Colonic mucosa (tissue), 4 donors: ENCODE measurements around the gene YEATS2. TPM values are rescaled to one million over a fixed set of nuclear protein-coding genes. Genes with fewer than 3 reads are reported as not detected.

Experiments used
- DNase-seq: peaks from one replicate; pipeline ENCODE4 v3.0.0-alpha.2; 2020
- H3K27ac ChIP-seq: fragments of 200-600 bp; one replicate; pipeline ENCODE4 v1.8.0; 2021
- H3K27me3 ChIP-seq: fragments of 200-600 bp; one replicate; pipeline ENCODE4 v1.8.0; 2021
- H3K36me3 ChIP-seq: fragments of 200-600 bp; one replicate; pipeline ENCODE4 v1.8.0; 2021
- H3K4me1 ChIP-seq: fragments of 200-600 bp; one replicate; pipeline ENCODE4 v1.8.0; 2021; ENCODE audit warnings: mild to moderate bottlenecking
- H3K4me3 ChIP-seq: fragments of 200-600 bp; one replicate; pipeline ENCODE4 v1.8.0; 2021
- H3K9ac ChIP-seq, 2 donors: one replicate each; pipeline ENCODE4 v1.7.0; 2013; ENCODE audit warnings: control low read depth in 2 of 2, low read depth in 2 of 2, low read length in 2 of 2
- H3K9me3 ChIP-seq: fragments of 200-600 bp; one replicate; pipeline ENCODE4 v1.8.0; 2021
- intact Hi-C: fragments of 100-400 bp; cut with DNase I; formaldehyde crosslinking; loops from one replicate; pipeline ENCODE4 v1.14.1; 2022
- total RNA-seq, 2 donors: library from RNA; stranded (reverse); fragmentation: NEBNext Ultra II Directional in 1 of 2; extraction: Animal tissue kit (Norgen Biotek cat#: 25700) in 1 of 2; gene quantifications; one replicate each; pipeline ENCODE4 v1.2.1, GENCODE V29; 2021
- TF ChIP-seq, protein P1 (sequence below): fragments of 200-600 bp; IDR thresholded peaks from one replicate; pipeline ENCODE4 v1.8.0; 2022; ENCODE audit warnings: antibody characterized with exemption, mild to moderate bottlenecking
- donor health status: healthy.
- donor health status: DM: no; HTN: no; CAD: no.
- donor health status: DM: no; HTN: no; CAD: no.

YEATS2 gene
- total RNA-seq, 2 donors from 2014 or later = 17.3 to 25.2 TPM

DNA sequence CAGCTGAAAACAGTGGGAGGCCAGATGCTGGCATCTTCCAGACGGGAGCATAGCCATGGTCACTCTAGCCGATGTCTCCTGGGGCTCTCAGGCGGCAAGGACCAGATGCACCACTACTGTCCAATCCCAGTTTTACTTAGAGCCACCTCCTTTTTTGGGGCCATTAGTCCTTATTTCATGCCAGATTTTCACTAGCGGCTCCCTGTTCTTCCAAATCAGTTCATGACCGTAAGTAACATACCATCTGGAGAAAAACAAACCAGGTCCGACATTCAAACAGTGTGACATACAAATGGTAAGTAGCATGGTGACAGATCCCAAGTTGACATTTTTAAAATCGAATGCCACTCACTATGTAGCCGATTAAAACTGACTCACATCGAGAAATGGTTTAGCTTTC, 131.9 kb downstream of the YEATS2 start:
- TF ChIP-seq, protein P1, sequence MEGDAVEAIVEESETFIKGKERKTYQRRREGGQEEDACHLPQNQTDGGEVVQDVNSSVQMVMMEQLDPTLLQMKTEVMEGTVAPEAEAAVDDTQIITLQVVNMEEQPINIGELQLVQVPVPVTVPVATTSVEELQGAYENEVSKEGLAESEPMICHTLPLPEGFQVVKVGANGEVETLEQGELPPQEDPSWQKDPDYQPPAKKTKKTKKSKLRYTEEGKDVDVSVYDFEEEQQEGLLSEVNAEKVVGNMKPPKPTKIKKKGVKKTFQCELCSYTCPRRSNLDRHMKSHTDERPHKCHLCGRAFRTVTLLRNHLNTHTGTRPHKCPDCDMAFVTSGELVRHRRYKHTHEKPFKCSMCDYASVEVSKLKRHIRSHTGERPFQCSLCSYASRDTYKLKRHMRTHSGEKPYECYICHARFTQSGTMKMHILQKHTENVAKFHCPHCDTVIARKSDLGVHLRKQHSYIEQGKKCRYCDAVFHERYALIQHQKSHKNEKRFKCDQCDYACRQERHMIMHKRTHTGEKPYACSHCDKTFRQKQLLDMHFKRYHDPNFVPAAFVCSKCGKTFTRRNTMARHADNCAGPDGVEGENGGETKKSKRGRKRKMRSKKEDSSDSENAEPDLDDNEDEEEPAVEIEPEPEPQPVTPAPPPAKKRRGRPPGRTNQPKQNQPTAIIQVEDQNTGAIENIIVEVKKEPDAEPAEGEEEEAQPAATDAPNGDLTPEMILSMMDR = no peak
- H3K4me3 ChIP-seq = no peak overlapping the region
- DNase-seq = no peak
- H3K9ac ChIP-seq = no peak overlapping the region
- intact Hi-C loops = no loop called here
- no peaks in the 10 kb centered on the region for H3K9me3 ChIP-seq
- no peak overlapping the region for H3K27ac ChIP-seq
- H3K27me3 ChIP-seq = no peaks in the 10 kb centered on the region
- H3K4me1 ChIP-seq = no peaks in the 10 kb centered on the region
- peaks cover 5% of the 10 kb centered on the region for H3K36me3 ChIP-seq

DNA sequence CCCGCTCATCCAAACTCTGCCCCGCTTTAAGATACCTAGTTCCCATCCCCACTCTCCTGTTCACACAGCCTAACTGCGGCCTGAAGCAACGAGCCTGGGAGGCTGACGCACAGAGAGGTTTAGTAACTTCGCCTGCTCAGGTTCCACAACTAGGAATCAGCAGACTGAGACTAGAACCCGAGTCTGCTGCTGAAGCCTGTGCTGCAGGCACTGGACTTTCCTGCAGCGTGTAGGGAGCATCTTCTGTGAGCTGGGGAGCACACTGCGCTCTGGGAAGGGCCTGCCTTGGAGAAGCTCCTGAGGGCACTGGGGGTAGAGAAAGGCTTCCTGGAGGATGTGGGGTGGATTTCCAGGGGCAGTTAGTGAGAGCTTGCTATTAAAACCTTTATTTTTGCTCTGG, 132.6 kb downstream of the YEATS2 start:
- H3K36me3 ChIP-seq = peaks cover 5% of the 10 kb centered on the region
- H3K4me1 ChIP-seq = no peaks in the 10 kb centered on the region
- TF ChIP-seq, protein P1 = no peak
- no peaks in the 10 kb centered on the region for H3K27me3 ChIP-seq
- no peak overlapping the region for H3K9ac ChIP-seq
- no peak for DNase-seq
- H3K9me3 ChIP-seq = no peaks in the 10 kb centered on the region
- H3K4me3 ChIP-seq = no peak overlapping the region
- intact Hi-C loops = no loop called here
- H3K27ac ChIP-seq = no peak overlapping the region

DNA sequence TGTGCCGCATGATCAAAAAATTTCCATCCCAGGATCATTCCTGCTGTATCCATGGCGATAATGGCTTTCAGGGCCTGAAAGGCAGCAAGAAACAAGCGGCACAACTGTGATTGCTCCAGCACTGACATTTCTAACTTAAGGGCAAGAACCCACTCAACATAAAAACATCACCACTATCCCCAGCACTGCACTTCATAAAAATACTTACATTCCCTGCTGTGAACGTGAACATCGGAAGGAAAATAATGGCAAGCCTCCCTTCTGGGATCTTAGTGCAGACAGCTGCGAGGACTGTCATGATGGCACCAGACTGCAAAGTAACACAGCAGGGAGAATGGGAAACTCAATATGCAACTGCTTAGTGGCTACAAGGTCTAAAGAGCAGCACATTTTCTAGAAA, 135.9 kb downstream of the YEATS2 start:
- DNase-seq = no peak
- intact Hi-C loops = no loop called here
- TF ChIP-seq, protein P1 = no peak
- H3K27ac ChIP-seq = no peak overlapping the region
- no peaks in the 10 kb centered on the region for H3K27me3 ChIP-seq
- no peak overlapping the region for H3K4me3 ChIP-seq
- no peaks in the 10 kb centered on the region for H3K4me1 ChIP-seq
- no peaks in the 10 kb centered on the region for H3K9me3 ChIP-seq
- H3K36me3 ChIP-seq = peaks cover 5% of the 10 kb centered on the region
- H3K9ac ChIP-seq = no peak overlapping the region

DNA sequence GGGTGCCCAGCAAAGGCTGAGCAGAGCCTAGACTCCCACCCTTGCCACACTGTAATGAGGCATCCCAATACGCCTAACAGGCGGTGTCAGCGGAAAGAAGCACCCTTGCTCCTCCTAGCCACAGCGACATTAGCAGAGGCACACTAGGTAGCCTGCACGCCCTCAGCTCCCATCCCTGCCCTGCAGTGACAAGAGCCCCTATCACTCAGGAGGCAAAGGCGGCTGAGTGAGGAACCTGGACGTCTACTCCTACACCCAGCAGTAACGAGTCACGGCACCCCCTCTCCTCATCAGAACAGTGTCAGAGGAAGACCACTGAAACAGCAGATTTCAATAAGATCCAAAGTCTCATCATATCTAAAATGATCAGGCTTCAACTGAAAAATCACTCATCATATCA, 139.8 kb downstream of the YEATS2 start:
- Histone ChIP-seq H3K27ac (no peak overlapping the region), H3K27me3 (no peaks in the 10 kb centered on the region), H3K9ac (no peak overlapping the region), H3K4me3 (no peak overlapping the region), H3K4me1 (no peaks in the 10 kb centered on the region), H3K9me3 (no peaks in the 10 kb centered on the region), H3K36me3 (peaks cover 18% of the 10 kb centered on the region)
- TF ChIP-seq, protein P1 = no peak
- DNase-seq = no peak
- intact Hi-C loops = no loop called here

DNA sequence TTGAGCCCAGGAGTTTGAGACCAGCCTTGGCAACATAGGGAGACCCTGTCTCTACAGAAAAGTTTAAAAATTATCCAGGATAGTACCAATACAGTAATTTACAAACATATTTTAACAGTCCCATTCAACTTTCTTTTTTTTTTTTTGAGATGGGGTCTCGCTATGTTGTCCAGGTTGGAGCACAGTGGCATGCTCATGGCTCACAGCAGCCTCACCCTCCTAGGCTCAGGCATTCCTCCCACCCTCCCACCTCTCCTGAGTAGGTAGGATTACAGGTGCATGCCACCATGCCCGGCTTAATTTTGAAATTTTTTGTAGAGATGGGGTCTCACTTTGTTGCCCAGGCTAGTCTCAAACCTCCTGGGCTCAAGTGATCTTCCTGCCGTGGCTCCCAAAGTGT, 140.3 kb downstream of the YEATS2 start:
- Histone ChIP-seq H3K27me3 (no peaks in the 10 kb centered on the region), H3K27ac (no peak overlapping the region), H3K9me3 (no peaks in the 10 kb centered on the region), H3K36me3 (peaks cover 18% of the 10 kb centered on the region), H3K4me1 (no peaks in the 10 kb centered on the region), H3K4me3 (no peak overlapping the region), H3K9ac (no peak overlapping the region)
- TF ChIP-seq, protein P1 = no peak
- intact Hi-C loops = no loop called here
- no peak for DNase-seq

DNA sequence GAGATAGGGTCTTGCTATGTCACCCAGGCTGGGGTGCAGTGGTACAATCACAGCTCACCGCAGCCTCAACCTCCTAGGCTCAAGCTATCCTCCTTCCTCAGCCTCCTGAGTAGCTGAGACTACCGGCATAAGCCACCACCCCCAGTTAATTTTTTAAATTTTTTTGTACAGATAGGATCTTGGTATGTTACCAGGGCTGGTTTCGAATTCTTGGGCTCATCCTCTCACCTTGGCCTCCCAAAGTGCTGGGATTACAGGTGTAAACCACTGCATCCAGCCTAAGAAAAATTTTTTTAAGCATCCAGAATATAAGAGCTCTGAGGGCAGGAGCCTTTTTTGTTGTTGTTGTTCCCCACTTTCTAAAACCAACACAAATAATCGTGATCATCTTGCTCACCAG, 142.2 kb downstream of the YEATS2 start:
- DNase-seq = no peak
- H3K4me1 ChIP-seq = no peaks in the 10 kb centered on the region
- no peaks in the 10 kb centered on the region for H3K27me3 ChIP-seq
- no peaks in the 10 kb centered on the region for H3K9me3 ChIP-seq
- no peak overlapping the region for H3K4me3 ChIP-seq
- no peak overlapping the region for H3K9ac ChIP-seq
- intact Hi-C loops = no loop called here
- TF ChIP-seq, protein P1 = no peak
- H3K27ac ChIP-seq = no peak overlapping the region
- H3K36me3 ChIP-seq = peaks cover 14% of the 10 kb centered on the region
